ENCODE results near the gene USP3.
"Not testable (repeated sequence)": the region's sequence is repeated elsewhere in the genome, so short reads cannot be mapped to it uniquely, and the experiment has no call there.

USP3 gene

GRCh38 chr15:63615935-63616334 lies 111.5 kb downstream of the USP3 start:
- no peak overlapping the region for H3K27ac ChIP-seq (replicated peaks; ENCODE audit: low read length)
- H2BK12ac ChIP-seq (ENCODE audit: low read length), result no peak overlapping the region
- no peaks in the 10 kb centered on the region for H3K79me1 ChIP-seq (ENCODE audit: low read depth, low read length)
- H3K9ac ChIP-seq (ENCODE audit: low read depth, low read length, poor library complexity), result no peak overlapping the region
- WGBS, 2 donors (ENCODE audit: extremely low coverage in 2 of 2, insufficient read length in 2 of 2, insufficient replicate concordance in 1 of 2), result no CpG with 5 or more reads among the region's 3 CpGs
- H2AFZ ChIP-seq (ENCODE audit: low read length), result no peak overlapping the region
- H3K9me3 ChIP-seq (replicated peaks in 1 of 2; ENCODE audit: control insufficient read depth in 2 of 2, insufficient read depth in 1 of 2, low read depth in 1 of 2, low read length in 2 of 2), result no peaks in the 10 kb centered on the region
- H2BK15ac ChIP-seq (ENCODE audit: low read length), result no peak overlapping the region
- DNase-seq (ENCODE audit: low spot score), result no peak
- peaks cover 8 to 9% of the 10 kb centered on the region in 2 donors for H3K4me1 ChIP-seq (ENCODE audit: control insufficient read depth in 2 of 2, insufficient read depth in 1 of 2, low read depth in 1 of 2, low read length in 2 of 2)
- peaks cover 5 to 50% of the 10 kb centered on the region in 2 donors for H3K36me3 ChIP-seq (replicated peaks in 1 of 2; ENCODE audit: control insufficient read depth in 2 of 2, insufficient read depth in 2 of 2, low read length in 2 of 2)
- H3K27me3 ChIP-seq (ENCODE audit: control insufficient read depth in 3 of 3, insufficient read depth in 3 of 3, low read depth in 1 of 3, low read length in 3 of 3), result no peaks in the 10 kb centered on the region
- H3K18ac ChIP-seq (ENCODE audit: low read length), result no peak overlapping the region
- no peak overlapping the region for H2AK5ac ChIP-seq (ENCODE audit: low read depth, low read length)
- H3K23ac ChIP-seq (ENCODE audit: low read depth, low read length, poor library complexity), result no peak overlapping the region
- no peak overlapping the region for H4K91ac ChIP-seq (ENCODE audit: low read depth, low read length, poor library complexity)
- no peak overlapping the region for H3K4ac ChIP-seq (ENCODE audit: low read length)
- no peak overlapping the region for H2BK120ac ChIP-seq (ENCODE audit: low read depth, low read length)
- no peak overlapping the region for H3K4me3 ChIP-seq (ENCODE audit: low read length in 2 of 2)
- no peak overlapping the region for H3K4me2 ChIP-seq (ENCODE audit: insufficient read depth, low read length, poor library complexity, severe bottlenecking)
- H4K8ac ChIP-seq (ENCODE audit: low read depth, low read length), result no peak overlapping the region
- no peak overlapping the region for H2BK5ac ChIP-seq (ENCODE audit: low read length)
- H3K14ac ChIP-seq (ENCODE audit: low read length), result no peak overlapping the region

GRCh38 chr15:63617147-63617546 lies 112.8 kb downstream of the USP3 start:
- not testable (repeated sequence) for H2BK12ac ChIP-seq (ENCODE audit: low read length); H2AK5ac ChIP-seq (ENCODE audit: low read depth, low read length); H2BK15ac ChIP-seq (ENCODE audit: low read length); H2AFZ ChIP-seq (ENCODE audit: low read length); H2BK120ac ChIP-seq (ENCODE audit: low read depth, low read length); H3K27me3 ChIP-seq (ENCODE audit: control insufficient read depth in 3 of 3, insufficient read depth in 3 of 3, low read depth in 1 of 3, low read length in 3 of 3); H3K4me1 ChIP-seq (ENCODE audit: control insufficient read depth in 2 of 2, insufficient read depth in 1 of 2, low read depth in 1 of 2, low read length in 2 of 2); H2BK5ac ChIP-seq (ENCODE audit: low read length); H3K4ac ChIP-seq (ENCODE audit: low read length); DNase-seq (ENCODE audit: low spot score); H3K27ac ChIP-seq (replicated peaks; ENCODE audit: low read length); H3K4me3 ChIP-seq (ENCODE audit: low read length in 2 of 2); H3K4me2 ChIP-seq (ENCODE audit: insufficient read depth, low read length, poor library complexity, severe bottlenecking); H3K14ac ChIP-seq (ENCODE audit: low read length); H3K79me1 ChIP-seq (ENCODE audit: low read depth, low read length); H3K9me3 ChIP-seq (replicated peaks in 1 of 2; ENCODE audit: control insufficient read depth in 2 of 2, insufficient read depth in 1 of 2, low read depth in 1 of 2, low read length in 2 of 2); H4K91ac ChIP-seq (ENCODE audit: low read depth, low read length, poor library complexity); H3K18ac ChIP-seq (ENCODE audit: low read length); H3K23ac ChIP-seq (ENCODE audit: low read depth, low read length, poor library complexity); H4K8ac ChIP-seq (ENCODE audit: low read depth, low read length); H3K9ac ChIP-seq (ENCODE audit: low read depth, low read length, poor library complexity)
- H3K36me3 ChIP-seq (replicated peaks in 1 of 2; ENCODE audit: control insufficient read depth in 2 of 2, insufficient read depth in 2 of 2, low read length in 2 of 2), result peaks cover 5 to 45% of the 10 kb centered on the region in 2 donors
- WGBS, 2 donors (ENCODE audit: extremely low coverage in 2 of 2, insufficient read length in 2 of 2, insufficient replicate concordance in 1 of 2), result no CpG with 5 or more reads among the region's 4 CpGs

- H3K27me3 ChIP-seq (ENCODE audit: control insufficient read depth in 3 of 3, insufficient read depth in 3 of 3, low read depth in 1 of 3, low read length in 3 of 3); H3K14ac ChIP-seq (ENCODE audit: low read length); H3K23ac ChIP-seq (ENCODE audit: low read depth, low read length, poor library complexity); H3K4me2 ChIP-seq (ENCODE audit: insufficient read depth, low read length, poor library complexity, severe bottlenecking); H3K4me3 ChIP-seq (ENCODE audit: low read length in 2 of 2); H3K9me3 ChIP-seq (replicated peaks in 1 of 2; ENCODE audit: control insufficient read depth in 2 of 2, insufficient read depth in 1 of 2, low read depth in 1 of 2, low read length in 2 of 2); H2BK15ac ChIP-seq (ENCODE audit: low read length); H3K9ac ChIP-seq (ENCODE audit: low read depth, low read length, poor library complexity); H3K4ac ChIP-seq (ENCODE audit: low read length); DNase-seq (ENCODE audit: low spot score); H3K79me1 ChIP-seq (ENCODE audit: low read depth, low read length); H4K91ac ChIP-seq (ENCODE audit: low read depth, low read length, poor library complexity); H2BK5ac ChIP-seq (ENCODE audit: low read length); H2BK120ac ChIP-seq (ENCODE audit: low read depth, low read length); H2AK5ac ChIP-seq (ENCODE audit: low read depth, low read length); H2BK12ac ChIP-seq (ENCODE audit: low read length); H4K8ac ChIP-seq (ENCODE audit: low read depth, low read length); H3K18ac ChIP-seq (ENCODE audit: low read length); H2AFZ ChIP-seq (ENCODE audit: low read length); H3K4me1 ChIP-seq (ENCODE audit: control insufficient read depth in 2 of 2, insufficient read depth in 1 of 2, low read depth in 1 of 2, low read length in 2 of 2); H3K27ac ChIP-seq (replicated peaks; ENCODE audit: low read length): not testable (repeated sequence)
- WGBS, 2 donors (ENCODE audit: extremely low coverage in 2 of 2, insufficient read length in 2 of 2, insufficient replicate concordance in 1 of 2), result no CpG with 5 or more reads among the region's 3 CpGs
- peaks cover 4 to 45% of the 10 kb centered on the region in 2 donors for H3K36me3 ChIP-seq (replicated peaks in 1 of 2; ENCODE audit: control insufficient read depth in 2 of 2, insufficient read depth in 2 of 2, low read length in 2 of 2)
These were observed 113.2 kb downstream of the USP3 start for GRCh38 chr15:63617627-63618026.

- not testable (repeated sequence) for H3K27ac ChIP-seq (replicated peaks; ENCODE audit: low read length); H4K91ac ChIP-seq (ENCODE audit: low read depth, low read length, poor library complexity); H3K9ac ChIP-seq (ENCODE audit: low read depth, low read length, poor library complexity); H3K18ac ChIP-seq (ENCODE audit: low read length); H3K14ac ChIP-seq (ENCODE audit: low read length); H2BK5ac ChIP-seq (ENCODE audit: low read length); H4K8ac ChIP-seq (ENCODE audit: low read depth, low read length); DNase-seq (ENCODE audit: low spot score); H2BK120ac ChIP-seq (ENCODE audit: low read depth, low read length); H3K4me3 ChIP-seq (ENCODE audit: low read length in 2 of 2); H3K4me2 ChIP-seq (ENCODE audit: insufficient read depth, low read length, poor library complexity, severe bottlenecking); H2AK5ac ChIP-seq (ENCODE audit: low read depth, low read length); H3K4ac ChIP-seq (ENCODE audit: low read length); H3K27me3 ChIP-seq (ENCODE audit: control insufficient read depth in 3 of 3, insufficient read depth in 3 of 3, low read depth in 1 of 3, low read length in 3 of 3); H2BK15ac ChIP-seq (ENCODE audit: low read length); H2BK12ac ChIP-seq (ENCODE audit: low read length); H3K23ac ChIP-seq (ENCODE audit: low read depth, low read length, poor library complexity); H3K79me1 ChIP-seq (ENCODE audit: low read depth, low read length); H3K4me1 ChIP-seq (ENCODE audit: control insufficient read depth in 2 of 2, insufficient read depth in 1 of 2, low read depth in 1 of 2, low read length in 2 of 2); H2AFZ ChIP-seq (ENCODE audit: low read length)
- H3K9me3 ChIP-seq (replicated peaks in 1 of 2; ENCODE audit: control insufficient read depth in 2 of 2, insufficient read depth in 1 of 2, low read depth in 1 of 2, low read length in 2 of 2), result peaks cover 0 to 10% of the 10 kb centered on the region in 2 donors
- peaks cover 7 to 49% of the 10 kb centered on the region in 2 donors for H3K36me3 ChIP-seq (replicated peaks in 1 of 2; ENCODE audit: control insufficient read depth in 2 of 2, insufficient read depth in 2 of 2, low read length in 2 of 2)
- no CpG with 5 or more reads among the region's 2 CpGs for WGBS, 2 donors (ENCODE audit: extremely low coverage in 2 of 2, insufficient read length in 2 of 2, insufficient replicate concordance in 1 of 2)
These were observed 116.4 kb downstream of the USP3 start for GRCh38 chr15:63620760-63621159.
